ENCODE measurements around the gene OSBPL6.

Gene OSBPL6

GRCh38 chr2:178361588-178361987 lies 167.3 kb downstream of the OSBPL6 start:
- no peak for DNase-seq

DNA sequence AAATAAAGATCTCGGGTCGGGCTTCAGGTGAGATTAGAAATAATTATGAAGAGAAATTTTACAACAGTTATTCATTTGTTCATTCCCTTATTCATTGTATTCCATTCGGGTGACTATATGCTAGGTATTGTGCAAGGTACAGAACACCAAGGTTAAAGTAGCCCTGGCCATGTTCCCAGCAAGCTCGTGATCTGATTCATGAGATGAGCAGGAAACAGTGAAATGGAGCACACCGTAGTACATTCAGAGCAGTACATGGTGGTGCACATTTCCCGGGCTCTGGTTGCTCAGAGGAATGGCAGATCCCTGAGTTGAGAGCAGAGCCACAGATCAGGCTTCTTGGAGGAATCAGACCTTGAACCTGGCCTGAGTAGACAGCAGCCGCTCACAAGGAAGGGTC lies 168.9 kb downstream of the OSBPL6 start:
- no peak for DNase-seq

DNA sequence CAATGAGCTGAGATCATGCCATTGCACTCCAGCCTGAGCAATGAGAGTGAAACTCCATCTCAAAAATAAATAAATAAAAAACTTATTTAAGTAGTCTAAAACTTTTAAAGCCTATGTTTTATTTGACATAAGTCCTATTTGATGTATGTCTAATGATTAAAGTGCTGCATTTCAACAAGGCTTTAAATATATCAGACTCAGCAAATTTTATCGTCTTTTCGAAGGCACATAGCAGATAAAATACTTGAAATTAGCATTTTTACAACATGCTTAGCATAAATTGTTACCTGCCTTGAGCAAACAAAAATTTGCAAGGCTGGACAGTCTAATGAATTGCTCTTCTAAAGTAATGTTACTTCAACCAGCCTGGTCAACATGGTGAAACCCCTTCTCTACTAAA lies 170.8 kb downstream of the OSBPL6 start:
- DNase-seq: no peak

DNA sequence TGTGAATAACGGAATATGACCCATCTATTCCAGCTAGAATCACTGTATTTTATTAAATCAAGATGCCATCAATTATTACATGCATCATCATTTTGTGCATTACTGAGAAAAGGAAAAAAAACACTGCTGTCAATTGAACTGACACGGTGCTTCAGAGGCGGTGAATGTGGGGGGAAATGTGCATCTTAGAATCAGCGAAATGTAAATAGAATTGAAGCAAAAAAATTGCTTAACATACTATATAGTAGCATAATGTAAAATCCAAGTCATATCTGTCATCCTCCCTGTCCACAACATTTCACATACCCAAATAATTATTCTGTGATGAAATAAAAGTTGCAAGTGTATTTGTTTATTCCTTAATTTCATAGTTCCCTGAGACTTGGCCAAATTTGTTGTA lies 172.1 kb downstream of the OSBPL6 start:
- no peak for DNase-seq

DNA sequence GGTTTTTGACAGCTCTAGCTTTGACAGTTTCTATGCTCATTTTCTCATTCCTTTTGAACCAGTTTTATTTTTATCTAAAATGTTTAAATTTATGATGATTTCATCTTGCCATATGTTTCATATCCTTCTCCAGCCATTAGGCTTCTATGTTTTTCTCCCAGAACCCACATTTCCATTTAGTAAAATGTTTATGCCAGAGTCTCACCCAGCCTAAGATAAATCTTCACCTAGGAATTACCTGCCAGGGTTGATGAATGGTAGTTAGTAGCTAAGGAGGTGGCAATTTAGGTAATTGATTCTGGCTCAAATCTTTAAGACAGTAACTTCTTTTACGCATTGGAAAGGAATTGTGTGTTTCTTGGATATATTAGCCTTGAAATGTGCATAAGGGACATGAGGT lies 173.0 kb downstream of the OSBPL6 start:
- no peak for DNase-seq

DNA sequence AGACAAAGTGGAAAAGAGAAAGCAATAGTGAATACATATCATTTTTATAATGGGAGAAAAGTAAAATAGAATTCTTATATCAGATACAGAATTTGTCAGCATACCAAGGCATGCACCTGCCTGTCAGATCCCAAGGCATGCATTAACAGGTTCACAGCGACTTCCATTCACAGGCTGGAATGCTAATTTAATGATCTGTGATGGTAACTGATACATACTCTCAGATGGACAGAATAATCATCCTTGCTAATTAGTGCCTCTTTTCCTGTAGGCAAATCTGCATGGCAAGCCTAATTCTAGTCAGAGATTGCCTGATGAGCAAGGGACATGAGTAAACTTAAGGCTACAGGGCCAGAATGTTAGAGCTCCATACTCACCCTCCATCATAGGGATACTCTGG lies 180.6 kb downstream of the OSBPL6 start:
- DNase-seq: no peak

DNA sequence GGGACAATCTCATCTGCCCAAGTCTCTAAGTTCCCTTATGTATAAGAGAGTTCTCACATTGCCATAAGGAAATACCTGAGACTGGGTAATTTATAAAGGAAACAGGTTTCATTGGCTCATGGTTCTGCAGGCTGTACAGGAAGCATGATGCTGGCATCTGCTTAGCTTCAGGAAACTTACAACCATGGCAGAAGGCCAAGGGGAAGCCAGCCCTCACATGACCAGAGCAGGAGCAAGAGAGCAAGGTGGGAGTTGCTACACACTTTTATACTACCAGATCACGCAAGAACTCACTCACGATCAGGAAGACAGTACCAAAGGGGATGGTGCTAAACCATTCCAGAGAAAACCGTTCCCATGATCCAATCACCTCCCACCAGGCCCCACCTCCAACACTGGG lies 182.7 kb downstream of the OSBPL6 start:
- DNase-seq: no peak

DNA sequence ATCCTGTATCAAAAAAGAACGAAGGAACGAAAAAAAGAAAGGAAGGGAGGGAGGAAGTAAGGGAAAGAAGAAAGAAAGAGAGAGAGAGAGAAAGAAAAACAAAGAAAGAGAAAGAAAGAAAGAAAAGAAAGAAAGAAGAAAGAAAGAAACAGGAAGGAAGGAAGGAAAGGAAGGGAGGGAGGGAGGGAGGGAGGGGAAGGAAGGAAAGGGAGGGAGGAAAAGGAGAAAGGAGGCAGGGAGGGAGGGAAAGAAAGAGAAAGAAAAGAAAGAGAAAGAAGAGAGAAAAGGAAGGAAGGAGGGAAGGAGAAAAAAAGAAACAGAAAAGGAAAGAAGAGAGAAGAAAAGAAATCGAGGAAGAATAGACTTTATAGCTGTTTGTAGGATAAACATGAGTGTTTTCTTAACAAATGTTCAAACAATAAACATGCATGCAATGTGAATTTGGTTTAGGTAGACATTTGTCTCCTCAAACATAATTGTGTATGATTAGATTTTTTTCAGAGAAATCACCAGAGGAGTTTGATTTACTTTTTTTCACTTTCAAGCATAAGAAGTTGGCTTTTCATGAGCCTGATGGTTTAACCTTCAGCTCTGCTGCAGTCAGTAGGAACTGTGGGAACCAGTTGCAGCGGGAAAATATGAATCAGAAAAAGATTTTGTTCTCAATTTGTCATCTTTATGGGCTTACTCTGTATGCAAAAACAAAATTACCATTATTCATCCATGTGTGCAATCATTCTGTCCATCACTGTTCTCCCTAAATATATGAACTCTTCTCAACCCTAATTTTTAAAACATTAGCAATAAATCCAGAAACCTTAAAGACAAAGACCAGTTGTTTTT lies 185.1 kb downstream of the OSBPL6 start:
- DNase-seq: no peak

- DNase-seq: no peak
Measured at GRCh38 chr2:178380763-178381162, 186.5 kb downstream of the OSBPL6 start.

DNA sequence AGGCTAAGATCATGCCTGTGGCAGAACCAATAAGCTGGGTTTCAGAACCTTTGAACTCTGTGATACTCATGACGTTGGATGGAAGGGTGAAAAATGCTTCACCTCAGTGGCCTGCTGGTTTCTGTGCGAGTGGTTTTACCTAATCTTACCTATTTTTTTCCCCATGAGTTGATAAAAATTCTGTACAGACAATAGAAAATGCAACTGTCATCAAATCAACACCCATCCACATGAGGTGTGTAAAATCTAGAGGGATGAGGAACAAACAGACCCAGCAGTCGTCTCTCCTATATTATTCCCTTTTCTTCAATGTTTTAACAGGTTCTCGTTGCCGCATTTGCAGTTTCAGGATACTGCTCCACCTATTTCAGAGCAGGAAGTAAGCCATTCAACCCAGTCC lies 189.4 kb downstream of the OSBPL6 start:
- no peak for DNase-seq

- no peak for DNase-seq
Measured at GRCh38 chr2:178385595-178386148, 191.4 kb downstream of the OSBPL6 start.

DNA sequence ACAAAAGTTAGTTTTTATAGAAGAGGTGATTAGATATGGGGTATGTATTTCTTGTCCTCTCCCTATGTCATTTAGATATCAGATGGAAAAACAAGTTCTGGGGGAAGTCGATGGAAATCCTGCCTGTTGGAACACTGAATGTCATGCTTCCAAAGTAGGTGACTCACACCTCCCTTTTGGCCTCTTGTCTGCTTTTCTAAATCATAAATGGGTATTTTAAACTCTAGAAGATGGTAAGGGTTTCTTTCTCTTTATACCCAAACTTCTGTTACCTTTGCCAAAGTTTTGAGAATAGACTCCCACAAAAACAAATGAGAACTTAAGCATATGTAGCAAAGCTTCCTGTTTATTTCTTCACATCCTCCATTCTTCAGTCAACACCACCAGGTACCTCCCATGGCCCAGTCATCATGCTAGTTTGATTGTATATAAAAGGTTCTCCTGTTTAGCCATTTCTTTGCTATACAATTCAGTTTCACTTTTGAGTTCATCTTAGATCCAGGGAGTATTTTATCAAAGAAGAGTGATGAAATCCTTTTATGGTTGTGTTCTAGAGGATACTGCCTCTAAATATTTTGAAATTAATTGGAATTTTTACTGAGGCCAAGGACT lies 192.8 kb downstream of the OSBPL6 start:
- DNase-seq: no peak

- DNase-seq: no peak
Measured at GRCh38 chr2:178388287-178388686, 194.0 kb downstream of the OSBPL6 start.

DNA sequence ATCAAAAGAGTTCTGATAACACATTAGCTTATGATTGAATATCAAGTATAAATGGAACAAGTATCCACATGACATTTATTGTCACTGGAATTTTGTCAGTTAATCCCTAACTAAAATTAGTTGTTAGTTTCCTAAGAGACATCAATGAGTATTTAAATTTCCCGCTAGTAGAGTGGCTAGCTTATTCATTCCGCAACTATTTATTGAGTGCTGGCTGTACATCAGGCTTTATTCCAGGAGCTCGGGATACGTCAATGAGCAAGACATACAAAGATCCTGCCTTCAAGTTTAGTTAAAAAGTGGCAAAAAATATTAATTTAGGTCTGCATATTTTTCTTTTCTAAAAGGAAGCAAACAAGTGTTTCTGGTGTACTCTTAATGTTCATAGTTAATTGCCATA lies 197.4 kb downstream of the OSBPL6 start:
- DNase-seq: no peak

DNA sequence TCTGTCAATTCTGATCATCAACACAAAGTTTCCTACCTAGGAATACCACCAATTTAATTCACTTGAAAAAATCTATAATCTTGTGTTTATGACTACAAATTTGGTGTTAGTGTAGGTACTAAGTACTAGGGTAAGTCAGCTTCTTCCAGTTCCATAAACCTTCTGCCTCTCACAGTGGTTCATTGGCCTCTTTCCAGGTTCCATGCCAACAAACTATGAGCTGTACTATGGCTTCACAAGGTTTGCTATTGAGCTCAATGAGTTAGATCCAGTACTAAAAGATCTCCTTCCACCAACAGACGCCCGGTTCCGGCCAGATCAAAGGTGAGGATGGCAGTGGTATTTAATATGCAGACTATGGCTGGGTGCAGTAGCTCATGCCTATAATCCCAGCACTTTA lies 197.9 kb downstream of the OSBPL6 start:
- no peak for DNase-seq

DNA sequence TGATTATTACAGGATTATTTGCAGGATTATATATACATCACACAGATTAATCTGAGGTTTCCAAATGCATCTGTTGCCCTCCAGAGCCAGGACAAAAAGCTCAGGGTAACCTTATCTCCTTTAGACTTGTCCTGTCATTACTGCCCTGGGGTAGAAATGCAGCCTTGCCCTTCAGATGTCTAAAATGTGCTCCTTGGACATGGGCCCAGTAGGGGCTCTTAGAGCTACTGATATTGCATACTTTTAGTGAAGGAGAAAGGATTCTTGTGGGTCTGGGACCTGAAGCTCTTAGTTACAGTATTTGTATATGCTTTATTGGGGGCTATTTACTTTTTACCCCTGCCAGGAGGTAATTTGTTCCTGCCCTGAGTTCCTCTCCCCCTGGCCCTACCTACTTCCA lies 200.5 kb downstream of the OSBPL6 start:
- no peak for DNase-seq

GRCh38 chr2:178395295-178395694 lies 201.0 kb downstream of the OSBPL6 start:
- no peak for DNase-seq

DNA sequence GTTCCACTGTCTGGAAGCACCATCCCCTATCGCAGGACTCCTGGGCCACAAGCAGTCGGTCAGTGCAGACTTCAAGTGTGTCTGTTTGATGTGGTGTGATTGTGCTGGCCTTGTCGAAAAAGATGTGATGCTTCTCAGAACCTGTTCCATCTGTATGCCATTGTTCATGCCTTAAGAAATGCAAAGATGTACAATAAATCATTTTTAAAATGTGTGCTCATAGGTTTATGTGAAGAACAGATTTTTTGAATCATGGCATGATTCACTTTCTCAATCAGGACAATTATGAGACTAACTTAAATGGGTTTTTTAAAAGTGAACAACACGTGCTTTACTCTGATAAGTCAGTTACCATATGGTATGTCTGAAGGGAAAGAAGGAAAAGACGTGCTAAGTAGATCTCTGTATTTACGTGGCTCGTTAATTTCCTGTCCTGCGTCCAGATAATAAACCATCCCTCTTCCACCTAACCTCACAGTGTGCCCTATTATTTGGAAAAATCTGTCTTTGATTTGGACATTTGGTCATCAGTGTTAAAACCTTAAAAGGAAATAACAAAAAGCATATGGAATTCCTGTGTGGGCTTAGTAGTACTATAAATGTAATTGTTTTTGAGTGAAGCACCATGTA lies 201.7 kb downstream of the OSBPL6 start:
- no peak for DNase-seq

DNA sequence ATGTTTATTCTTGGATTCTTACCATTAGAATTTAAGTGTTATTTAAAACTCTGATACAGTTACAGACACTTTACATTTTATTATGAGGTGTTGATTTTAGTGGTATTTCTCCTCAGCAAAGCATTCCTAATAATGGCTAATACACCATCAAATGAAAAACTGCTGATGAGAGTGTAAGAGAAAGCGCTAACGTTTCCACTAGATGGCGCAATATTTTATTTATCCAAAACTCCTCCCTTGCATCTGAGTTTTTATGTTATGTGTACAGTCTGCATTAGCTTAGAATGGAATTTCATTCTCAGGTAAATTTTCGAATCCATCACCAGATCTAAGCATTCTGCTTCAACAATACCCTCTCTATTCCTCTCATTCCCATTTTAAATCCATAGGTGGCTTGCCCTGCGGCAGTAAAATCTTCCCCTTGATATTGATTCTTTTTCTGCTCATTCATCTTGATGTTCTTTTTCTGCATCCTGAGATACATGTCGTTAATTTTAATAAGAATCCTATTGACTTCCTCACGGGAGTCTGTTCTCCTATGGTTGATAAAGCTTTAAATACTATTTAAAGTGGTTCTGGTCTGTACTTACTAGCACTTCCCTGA lies 202.8 kb downstream of the OSBPL6 start:
- DNase-seq: no peak

GRCh38 chr2:178401994-178402437 lies 207.7 kb downstream of the OSBPL6 start:
- no peak for DNase-seq

GRCh38 chr2:178403671-178404306 lies 209.5 kb downstream of the OSBPL6 start:
- DNase-seq: no peak

DNA sequence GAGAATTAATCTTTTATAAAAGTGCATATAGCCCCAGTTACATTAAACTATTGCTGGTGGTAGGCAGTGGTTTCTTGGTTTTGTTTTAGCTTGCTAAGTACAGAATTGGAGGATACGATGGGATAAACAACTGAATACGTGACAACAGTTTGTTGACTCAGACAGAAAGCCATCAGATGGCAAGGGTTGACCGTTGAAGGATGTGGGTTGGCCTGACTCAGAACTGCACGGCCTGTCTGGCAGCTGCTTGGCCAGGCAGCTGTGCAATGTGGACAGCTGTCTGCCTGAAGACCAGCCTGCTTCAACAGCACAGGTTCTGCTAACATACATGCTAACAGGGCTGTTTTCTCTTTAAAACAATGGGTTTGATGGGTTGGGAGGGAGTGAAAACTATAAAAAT lies 210.1 kb downstream of the OSBPL6 start:
- no peak for DNase-seq

DNA sequence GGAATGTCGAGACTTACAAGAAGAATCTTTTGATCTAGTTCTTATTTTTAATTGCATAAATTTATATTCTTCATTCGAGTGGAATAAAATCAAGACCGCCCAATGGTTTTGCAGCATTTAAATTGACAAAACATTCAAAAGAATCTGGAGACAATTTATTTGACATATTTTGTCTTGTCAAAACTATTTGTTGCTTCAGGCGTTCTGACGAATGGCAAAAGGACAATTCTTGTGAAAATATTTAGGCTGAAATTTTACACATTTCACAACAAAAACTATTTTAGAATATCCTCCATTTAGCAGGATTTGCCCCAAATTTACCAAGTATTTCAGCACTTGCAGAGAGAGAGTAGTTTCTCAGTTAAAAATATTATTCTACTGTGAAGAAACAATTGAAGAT lies 214.9 kb downstream of the OSBPL6 start:
- DNase-seq: no peak
